ENCODE results near the gene PERCC1.

The PERCC1 gene

DNA sequence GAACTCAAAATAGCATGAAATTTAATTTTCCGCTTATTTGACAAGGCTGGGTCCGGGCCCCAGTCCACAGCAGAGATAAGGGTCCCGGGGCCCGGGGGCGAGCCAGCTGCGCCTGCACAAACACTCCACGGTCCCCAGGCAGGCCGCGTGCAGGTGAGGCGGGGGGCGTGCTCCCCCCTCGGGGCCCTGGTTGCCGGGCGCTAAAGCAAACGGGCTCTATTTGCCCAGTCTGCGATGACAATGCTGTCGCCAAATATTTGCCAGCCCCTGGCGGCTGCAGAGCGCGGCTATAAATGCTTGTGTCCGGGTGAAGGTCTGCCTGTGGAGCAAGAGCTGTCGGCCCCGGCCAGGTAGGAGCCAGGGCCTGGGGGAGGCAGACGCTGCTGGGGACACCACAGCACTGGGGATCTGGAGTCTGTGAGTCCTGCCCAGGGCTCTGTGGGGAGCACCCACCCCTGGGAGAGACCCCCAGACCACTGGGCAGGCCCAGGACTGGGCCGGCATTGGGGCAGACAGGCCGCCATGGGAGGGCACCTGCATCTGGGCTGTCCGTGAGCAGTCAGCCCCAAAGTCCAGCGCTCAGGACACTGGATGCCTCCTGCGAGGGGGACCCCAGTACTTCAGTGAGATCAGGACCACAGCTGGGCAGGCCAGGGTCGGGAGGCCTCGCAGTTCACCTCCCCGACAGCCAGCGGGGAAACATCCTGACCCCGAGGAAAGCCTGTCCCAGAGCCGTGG is at the start of gene PERCC1:
TSS of gene PERCC1 (plus strand) at position 320 of the 738 bp plus-strand sequence. CDS start 1,516 bp downstream, outside the sequence.
- no peak for DNase-seq
- TF ChIP-seq GATA1 (IDR thresholded peaks at IDR 0.05; ENCODE audit: low read depth, low read length) (no peak), POLR2A (IDR thresholded peaks at IDR 0.05; ENCODE audit: low read length) (no peak)

DNA sequence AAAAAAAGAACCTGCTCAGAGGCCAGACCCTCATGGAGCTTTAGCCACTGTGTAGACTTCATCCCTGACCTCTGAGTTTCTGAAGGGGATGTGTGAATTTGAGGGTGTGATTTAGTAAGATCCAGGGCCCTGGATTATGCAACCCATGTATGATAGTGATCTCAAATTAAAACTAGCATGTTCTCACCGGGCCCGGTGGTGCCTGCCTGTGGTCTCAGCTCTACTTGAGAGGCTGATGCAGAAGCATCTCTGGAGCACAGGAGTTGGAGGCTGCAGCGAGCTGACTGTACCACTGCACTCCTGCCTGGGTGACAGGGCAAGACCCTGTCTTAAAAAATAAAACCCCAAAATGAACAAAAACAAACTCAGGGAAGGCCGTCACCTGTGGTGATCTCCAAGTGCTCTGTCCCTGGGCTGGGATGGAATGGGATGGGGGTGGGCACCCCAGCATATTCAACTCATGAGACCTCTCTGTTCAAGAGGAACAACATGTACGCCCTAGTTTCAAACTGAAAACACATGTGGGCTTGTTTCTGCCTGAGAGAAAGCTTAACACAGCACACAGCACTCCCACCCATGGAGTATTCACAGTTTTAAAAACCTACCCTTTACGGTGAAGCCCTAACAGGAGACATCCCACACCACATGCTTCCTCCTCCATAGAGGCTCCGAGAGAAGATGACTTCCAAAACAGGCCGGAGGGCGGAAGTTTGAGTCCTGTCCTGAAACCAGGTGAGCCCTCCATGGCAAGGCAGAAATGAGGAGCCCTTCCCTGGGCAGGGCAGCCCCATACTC is 49.1 kb upstream of the PERCC1 start:
- TF ChIP-seq POLR2A (IDR thresholded peaks at IDR 0.05; ENCODE audit: low read length): no peak
- no peak for TF ChIP-seq GATA1 (IDR thresholded peaks at IDR 0.05; ENCODE audit: low read depth, low read length)
- no peak for DNase-seq

DNA sequence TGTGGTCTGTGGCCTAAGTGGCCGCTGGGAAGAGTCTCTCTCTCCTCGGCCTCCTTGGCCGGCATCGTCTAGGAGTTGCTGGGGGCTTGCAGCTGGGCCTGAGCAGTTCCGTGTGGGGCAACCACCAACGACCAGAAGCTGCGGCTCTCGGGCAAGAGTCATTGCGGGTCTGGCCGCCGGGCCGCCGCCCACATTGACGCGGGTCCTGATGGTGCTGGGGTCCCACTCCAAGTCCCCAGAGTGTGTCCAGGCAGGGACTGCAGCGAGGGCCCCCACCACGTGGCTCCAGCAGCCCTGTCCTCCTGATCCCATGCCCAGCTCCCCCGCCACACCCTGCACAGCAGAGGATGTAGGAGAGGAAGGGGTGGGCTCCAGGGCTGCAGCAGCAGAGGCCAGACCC is 47.3 kb upstream of the PERCC1 start:
- DNase-seq: no peak
- TF ChIP-seq GATA1 (IDR thresholded peaks at IDR 0.05; ENCODE audit: low read depth, low read length) (no peak), POLR2A (IDR thresholded peaks at IDR 0.05; ENCODE audit: low read length) (no peak)

DNA sequence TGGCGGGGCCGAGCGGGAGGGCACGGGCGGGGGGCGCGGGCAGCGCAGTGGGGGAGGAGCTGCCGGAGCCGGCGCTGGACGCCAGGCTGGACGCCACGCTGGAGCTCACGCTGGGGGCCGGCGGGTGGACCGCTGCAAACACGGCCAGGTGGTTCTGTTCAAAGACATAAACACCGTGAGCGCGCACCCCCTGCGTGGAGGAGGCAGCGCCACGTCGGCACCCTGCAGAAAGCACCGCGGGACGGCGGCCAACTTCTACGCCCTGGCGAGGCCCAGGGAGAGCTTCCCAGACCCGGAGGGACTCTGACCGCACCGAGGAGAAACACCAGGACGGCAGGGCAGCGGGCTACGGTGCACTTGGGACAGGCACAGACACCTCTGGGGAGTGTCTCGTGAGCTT is 45.6 kb upstream of the PERCC1 start:
- no peak for DNase-seq
- TF ChIP-seq GATA1 (IDR thresholded peaks at IDR 0.05; ENCODE audit: low read depth, low read length): no peak
- TF ChIP-seq POLR2A (IDR thresholded peaks at IDR 0.05; ENCODE audit: low read length): no peak

DNA sequence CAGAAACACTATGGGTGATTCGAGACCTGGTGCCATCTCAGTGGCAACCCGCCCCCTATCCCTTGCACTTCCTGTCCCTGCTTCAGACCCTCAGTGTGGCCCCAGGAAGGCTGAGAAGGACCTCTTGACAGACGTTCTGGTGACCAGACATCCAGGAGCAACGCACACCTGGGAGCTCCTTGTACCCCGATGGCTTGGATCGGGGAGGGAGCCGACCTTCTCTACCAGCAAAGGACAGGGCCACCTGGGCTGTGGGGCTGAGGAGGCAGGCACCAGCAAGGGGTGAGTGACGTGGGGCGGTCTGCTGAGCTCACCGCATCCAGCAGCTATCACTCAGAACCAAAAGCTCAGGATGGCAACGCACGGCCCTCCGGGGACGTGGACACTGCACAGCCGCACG is 43.5 kb upstream of the PERCC1 start:
- TF ChIP-seq POLR2A (IDR thresholded peaks at IDR 0.05; ENCODE audit: low read length): no peak
- TF ChIP-seq GATA1 (IDR thresholded peaks at IDR 0.05; ENCODE audit: low read depth, low read length): no peak
- no peak for DNase-seq

DNA sequence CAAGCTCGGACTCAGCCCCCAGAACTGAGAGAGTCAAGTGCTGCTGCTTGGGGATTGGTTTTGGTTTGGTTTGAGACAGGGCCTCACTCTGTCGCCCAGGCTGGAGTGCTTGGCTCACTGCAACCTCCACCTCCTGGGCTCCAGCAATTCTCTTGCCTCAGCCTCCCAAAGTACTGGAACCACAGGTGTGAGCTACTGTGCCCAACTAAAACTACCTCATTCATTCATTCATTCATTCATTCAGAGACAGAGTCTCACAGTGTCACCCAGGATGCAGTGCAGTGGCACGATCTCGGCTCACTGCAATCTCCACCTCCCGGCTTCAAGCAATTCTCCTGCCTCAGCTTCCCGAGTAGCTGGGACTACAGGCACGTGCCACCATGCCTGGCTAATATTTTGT is 41.1 kb upstream of the PERCC1 start:
- TF ChIP-seq GATA1 (IDR thresholded peaks at IDR 0.05; ENCODE audit: low read depth, low read length): no peak
- TF ChIP-seq POLR2A (IDR thresholded peaks at IDR 0.05; ENCODE audit: low read length): no peak

DNA sequence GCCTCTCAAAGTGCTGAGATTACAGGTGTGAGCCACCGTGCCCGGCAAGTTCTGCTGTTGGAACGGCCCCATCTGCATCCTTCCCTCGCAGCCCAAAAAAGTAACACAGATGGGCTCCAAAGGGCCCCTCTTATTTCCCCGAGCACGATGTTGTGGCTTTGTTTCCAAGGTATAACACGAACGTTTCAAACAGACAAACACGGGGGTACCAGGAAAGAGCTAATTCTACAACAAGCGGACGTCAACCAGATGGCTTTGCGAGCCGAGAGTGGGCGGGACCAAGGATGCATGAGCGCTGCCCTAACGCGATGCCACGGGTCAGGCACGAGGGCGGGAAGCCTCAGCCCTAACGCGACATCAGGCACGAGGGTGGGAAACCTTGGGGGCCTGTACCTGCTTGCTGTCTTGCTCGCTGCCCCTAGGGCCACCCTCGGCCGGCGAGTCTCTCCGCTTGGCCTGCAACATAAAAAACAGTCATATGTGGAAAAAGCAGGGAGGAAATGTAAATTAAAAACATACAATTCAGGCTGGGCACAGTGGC is 40.6 kb upstream of the PERCC1 start:
- DNase-seq: no peak
- TF ChIP-seq POLR2A (IDR thresholded peaks at IDR 0.05; ENCODE audit: low read length) (no peak), GATA1 (IDR thresholded peaks at IDR 0.05; ENCODE audit: low read depth, low read length) (no peak)

More for the DNA sequence above, 41.1 kb upstream of the PERCC1 start:
- DNase-seq: no peak

DNA sequence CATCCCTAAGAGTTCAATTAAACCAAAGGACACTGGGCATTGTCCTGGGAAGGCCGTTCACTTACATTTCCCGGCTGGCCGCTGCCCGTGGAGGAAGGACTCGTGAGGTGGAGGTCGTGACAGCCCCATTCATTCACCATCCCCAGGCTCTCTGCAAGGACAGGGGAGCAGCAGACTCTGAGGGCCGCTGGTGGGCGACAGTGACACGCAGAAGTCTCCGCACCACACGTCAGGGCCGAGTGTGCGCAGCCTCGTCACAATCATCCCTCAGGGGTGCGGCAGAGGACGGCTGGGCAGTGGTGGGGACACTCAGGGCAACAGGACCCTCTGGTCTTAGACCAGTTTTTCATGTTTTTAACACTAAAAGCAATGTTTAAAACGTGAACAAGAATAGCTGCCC is 38.1 kb upstream of the PERCC1 start:
- TF ChIP-seq POLR2A (IDR thresholded peaks at IDR 0.05; ENCODE audit: low read length) (no peak), GATA1 (IDR thresholded peaks at IDR 0.05; ENCODE audit: low read depth, low read length) (no peak)
- no peak for DNase-seq

DNA sequence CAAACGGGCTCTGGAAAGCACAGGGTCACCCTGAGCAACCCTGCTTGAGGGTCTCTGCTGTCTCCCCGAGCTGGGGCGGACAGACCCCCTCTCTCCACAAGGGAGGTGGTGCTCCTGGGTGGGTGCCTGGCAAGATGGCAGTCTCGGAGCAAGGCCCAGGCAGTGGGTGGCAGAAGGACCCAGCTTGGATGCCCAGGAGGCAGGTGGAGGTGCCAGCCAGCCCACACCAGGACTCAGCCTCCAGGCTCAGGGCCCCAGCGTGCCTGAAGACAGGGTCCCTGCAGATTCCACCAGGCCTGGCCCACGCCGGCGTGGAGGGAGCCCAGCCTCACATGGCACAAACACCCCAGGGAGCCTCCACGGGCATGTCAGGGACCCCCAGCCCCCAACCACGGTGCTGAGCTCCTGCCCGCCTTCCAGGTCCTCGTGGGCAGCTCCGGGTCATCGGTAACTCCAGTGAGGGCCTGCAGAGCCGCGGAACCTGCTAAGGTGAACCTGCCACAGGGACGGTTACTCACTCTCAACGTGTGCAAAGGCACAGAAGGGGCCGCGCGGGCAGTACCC is 37.2 kb upstream of the PERCC1 start:
- DNase-seq: no peak
- TF ChIP-seq GATA1 (IDR thresholded peaks at IDR 0.05; ENCODE audit: low read depth, low read length): no peak
- no peak for TF ChIP-seq POLR2A (IDR thresholded peaks at IDR 0.05; ENCODE audit: low read length)

DNA sequence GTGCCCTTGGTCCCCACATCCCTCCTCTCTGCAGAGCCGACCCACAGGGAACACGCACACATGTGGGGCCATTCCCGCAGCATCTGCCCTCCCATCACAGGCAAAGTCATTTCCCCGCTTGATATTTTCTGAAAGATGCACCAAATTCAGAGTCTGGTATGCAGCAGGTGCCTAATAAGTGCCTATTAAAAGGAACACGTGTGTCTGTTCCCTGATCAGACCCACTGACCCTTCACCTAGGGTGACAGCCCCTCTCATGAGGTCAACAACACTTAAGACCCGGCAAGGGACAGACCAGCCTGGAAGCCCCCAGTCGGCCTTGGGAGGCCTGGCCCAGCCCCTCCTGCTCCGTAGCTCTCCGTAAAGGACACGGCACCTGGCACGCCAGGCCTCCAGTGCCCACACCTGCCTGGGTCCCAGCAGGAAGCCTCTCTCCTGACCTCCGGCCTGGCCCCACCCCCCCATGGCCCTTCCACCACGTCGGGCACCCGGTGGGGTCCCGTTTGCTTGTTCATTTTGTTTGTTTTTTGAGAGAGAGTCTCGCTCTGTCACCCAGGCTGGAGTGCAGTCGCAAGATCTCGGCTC is 36.4 kb upstream of the PERCC1 start:
- TF ChIP-seq POLR2A (IDR thresholded peaks at IDR 0.05; ENCODE audit: low read length) (no peak), GATA1 (IDR thresholded peaks at IDR 0.05; ENCODE audit: low read depth, low read length) (no peak)
- no peak for DNase-seq

DNA sequence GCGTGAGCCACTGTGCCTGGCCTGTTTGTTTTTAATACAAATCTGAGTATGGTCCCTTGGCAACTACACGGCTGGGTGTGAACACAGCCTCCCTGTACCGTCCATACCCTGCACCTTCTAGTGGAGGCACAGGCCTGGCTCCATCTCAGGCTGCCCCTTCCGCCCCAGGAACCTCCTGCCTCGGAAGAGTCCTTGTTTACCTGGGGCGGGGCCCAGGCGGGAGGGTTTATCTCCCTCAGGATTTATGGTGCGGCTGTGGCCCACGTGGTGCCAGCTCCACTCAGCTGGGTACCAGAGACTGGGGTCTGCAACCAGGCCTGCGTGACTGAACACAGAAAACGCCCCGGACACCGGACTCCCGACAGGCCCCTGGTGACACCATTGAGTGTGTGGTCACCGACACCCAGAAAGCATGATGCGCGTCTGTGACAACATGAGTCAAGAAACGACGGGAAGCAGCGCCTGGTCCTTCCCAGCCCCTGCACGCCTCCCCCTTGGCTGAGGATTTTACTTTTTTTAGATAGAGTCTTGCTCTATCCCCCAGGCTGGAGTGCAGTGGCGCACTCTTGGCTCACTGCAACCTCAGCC is 35.3 kb upstream of the PERCC1 start:
- TF ChIP-seq GATA1 (IDR thresholded peaks at IDR 0.05; ENCODE audit: low read depth, low read length) (no peak), POLR2A (IDR thresholded peaks at IDR 0.05; ENCODE audit: low read length) (no peak)
- no peak for DNase-seq

DNA sequence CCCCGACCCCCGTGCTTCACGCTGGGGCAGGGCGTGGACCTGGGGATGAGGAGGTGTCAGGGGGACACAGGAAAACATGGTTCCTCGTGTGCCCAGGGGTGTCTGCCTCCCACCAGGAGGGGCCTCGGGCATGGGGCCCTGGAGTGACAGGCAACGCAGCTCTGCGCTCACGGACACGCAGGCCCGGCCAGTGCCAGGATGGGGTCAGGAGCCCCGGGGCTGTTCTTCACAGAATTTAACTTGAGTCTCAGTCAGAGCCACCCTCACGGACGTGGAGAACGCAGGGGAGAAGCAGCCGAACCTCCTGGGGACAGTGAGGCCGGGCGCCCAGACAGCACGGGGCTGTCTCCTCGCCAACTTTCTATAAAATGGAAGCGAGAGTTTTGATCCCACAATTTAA is 33.1 kb upstream of the PERCC1 start:
- no peak for DNase-seq
- TF ChIP-seq GATA1 (IDR thresholded peaks at IDR 0.05; ENCODE audit: low read depth, low read length) (no peak), POLR2A (IDR thresholded peaks at IDR 0.05; ENCODE audit: low read length) (no peak)

DNA sequence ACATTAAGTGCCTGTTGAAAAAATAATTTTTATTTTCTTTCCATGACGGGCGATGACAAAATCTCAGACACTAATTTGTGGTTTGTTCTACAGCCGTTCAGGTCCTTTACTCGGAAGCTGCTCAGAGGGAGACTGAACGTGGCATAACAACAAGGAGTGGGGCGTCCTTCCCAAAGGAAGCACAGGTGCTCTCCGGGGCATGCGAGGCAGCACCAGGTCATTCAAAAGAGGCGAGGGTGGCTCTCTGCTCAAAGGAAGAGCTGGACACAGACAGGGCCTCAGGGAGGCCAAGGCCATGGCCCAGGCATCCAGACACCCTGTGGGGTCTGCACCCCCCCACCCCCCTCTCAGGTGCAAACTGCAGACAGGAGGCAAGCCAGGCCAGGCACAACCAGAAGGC is 32.5 kb upstream of the PERCC1 start:
- TF ChIP-seq POLR2A (IDR thresholded peaks at IDR 0.05; ENCODE audit: low read length) (no peak), GATA1 (IDR thresholded peaks at IDR 0.05; ENCODE audit: low read depth, low read length) (no peak)
- no peak for DNase-seq
